Measurements from ENCODE around the gene C3orf80.

DNA sequence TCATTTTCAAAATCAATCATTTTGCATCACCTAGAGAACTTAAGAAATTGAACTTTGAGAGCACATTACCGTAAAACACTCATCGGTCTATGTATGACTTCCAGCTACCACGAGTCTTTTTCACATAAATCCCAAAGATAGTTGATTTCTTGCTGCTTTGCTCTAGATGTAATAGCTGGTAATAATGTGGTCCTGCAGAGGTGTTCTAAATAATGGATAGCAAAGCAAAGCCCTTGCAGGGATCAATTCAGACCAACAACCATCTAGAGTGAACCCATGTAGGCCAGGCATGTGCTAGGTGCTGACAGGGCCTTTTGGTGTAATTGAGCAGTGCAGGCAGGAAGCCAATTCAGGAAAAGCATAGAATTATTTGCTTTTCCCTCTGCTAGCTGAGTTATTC, 26.1 kb upstream of the C3orf80 start:
- no peak for TF ChIP-seq POLR2AphosphoS5 (IDR thresholded peaks at IDR 0.05; ENCODE audit: low read depth)
- TF ChIP-seq, protein P1, sequence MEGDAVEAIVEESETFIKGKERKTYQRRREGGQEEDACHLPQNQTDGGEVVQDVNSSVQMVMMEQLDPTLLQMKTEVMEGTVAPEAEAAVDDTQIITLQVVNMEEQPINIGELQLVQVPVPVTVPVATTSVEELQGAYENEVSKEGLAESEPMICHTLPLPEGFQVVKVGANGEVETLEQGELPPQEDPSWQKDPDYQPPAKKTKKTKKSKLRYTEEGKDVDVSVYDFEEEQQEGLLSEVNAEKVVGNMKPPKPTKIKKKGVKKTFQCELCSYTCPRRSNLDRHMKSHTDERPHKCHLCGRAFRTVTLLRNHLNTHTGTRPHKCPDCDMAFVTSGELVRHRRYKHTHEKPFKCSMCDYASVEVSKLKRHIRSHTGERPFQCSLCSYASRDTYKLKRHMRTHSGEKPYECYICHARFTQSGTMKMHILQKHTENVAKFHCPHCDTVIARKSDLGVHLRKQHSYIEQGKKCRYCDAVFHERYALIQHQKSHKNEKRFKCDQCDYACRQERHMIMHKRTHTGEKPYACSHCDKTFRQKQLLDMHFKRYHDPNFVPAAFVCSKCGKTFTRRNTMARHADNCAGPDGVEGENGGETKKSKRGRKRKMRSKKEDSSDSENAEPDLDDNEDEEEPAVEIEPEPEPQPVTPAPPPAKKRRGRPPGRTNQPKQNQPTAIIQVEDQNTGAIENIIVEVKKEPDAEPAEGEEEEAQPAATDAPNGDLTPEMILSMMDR (IDR thresholded peaks at IDR 0.05; ENCODE audit: insufficient read depth, low read length) = no peak
- TF ChIP-seq, protein P2, sequence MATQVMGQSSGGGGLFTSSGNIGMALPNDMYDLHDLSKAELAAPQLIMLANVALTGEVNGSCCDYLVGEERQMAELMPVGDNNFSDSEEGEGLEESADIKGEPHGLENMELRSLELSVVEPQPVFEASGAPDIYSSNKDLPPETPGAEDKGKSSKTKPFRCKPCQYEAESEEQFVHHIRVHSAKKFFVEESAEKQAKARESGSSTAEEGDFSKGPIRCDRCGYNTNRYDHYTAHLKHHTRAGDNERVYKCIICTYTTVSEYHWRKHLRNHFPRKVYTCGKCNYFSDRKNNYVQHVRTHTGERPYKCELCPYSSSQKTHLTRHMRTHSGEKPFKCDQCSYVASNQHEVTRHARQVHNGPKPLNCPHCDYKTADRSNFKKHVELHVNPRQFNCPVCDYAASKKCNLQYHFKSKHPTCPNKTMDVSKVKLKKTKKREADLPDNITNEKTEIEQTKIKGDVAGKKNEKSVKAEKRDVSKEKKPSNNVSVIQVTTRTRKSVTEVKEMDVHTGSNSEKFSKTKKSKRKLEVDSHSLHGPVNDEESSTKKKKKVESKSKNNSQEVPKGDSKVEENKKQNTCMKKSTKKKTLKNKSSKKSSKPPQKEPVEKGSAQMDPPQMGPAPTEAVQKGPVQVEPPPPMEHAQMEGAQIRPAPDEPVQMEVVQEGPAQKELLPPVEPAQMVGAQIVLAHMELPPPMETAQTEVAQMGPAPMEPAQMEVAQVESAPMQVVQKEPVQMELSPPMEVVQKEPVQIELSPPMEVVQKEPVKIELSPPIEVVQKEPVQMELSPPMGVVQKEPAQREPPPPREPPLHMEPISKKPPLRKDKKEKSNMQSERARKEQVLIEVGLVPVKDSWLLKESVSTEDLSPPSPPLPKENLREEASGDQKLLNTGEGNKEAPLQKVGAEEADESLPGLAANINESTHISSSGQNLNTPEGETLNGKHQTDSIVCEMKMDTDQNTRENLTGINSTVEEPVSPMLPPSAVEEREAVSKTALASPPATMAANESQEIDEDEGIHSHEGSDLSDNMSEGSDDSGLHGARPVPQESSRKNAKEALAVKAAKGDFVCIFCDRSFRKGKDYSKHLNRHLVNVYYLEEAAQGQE (IDR thresholded peaks at IDR 0.05; ENCODE audit: insufficient replicate concordance, low read depth) = no peak
- no peak for TF ChIP-seq GABPA (IDR thresholded peaks at IDR 0.05; ENCODE audit: low read depth)

Data from HL-60 (cell line).